ENCODE measurements around the gene CCDC178.

The CCDC178 gene

GRCh38 chr18:33466822-33467221 lies 26.3 kb upstream of the CCDC178 start:
- Histone ChIP-seq H3K4me1 (ENCODE audit: insufficient read depth, low read length, severe bottlenecking) (no peaks in the 10 kb centered on the region), H4K20me1 (ENCODE audit: insufficient read depth, low read length) (no peaks in the 10 kb centered on the region), H3K27ac (ENCODE audit: low read depth, low read length, poor library complexity, severe bottlenecking) (no peak overlapping the region), H2AFZ (ENCODE audit: low read length) (no peak overlapping the region), H3K9me2 (ENCODE audit: low read depth, low read length) (no peaks in the 10 kb centered on the region), H3K27me3 (ENCODE audit: insufficient read depth, low read length) (no peaks in the 10 kb centered on the region), H3K79me2 (ENCODE audit: insufficient read depth, low read length) (no peaks in the 10 kb centered on the region), H3K4me2 (ENCODE audit: low read length) (no peak overlapping the region), H3F3A (ENCODE audit: insufficient read depth, low read length) (no peaks in the 10 kb centered on the region), H3K9me3 (ENCODE audit: low read length) (no peaks in the 10 kb centered on the region), H3K36me3 (ENCODE audit: insufficient read depth, low read length) (no peaks in the 10 kb centered on the region), H3K9ac (ENCODE audit: low read length) (no peak overlapping the region), H3K4me3 (ENCODE audit: low read depth, low read length, poor library complexity, severe bottlenecking) (no peak overlapping the region)
- TF ChIP-seq CTCF (IDR thresholded peaks at IDR 0.05; ENCODE audit: low read length) (no peak), EZH2 (IDR thresholded peaks at IDR 0.05; ENCODE audit: borderline replicate concordance, low read length) (no peak)

GRCh38 chr18:33460681-33461080 lies 20.2 kb upstream of the CCDC178 start:
- Histone ChIP-seq H3K9me3 (ENCODE audit: low read length) (no peaks in the 10 kb centered on the region), H3K27me3 (ENCODE audit: insufficient read depth, low read length) (no peaks in the 10 kb centered on the region), H3K9me2 (ENCODE audit: low read depth, low read length) (no peaks in the 10 kb centered on the region), H2AFZ (ENCODE audit: low read length) (no peak overlapping the region), H3K79me2 (ENCODE audit: insufficient read depth, low read length) (no peaks in the 10 kb centered on the region), H3K27ac (ENCODE audit: low read depth, low read length, poor library complexity, severe bottlenecking) (no peak overlapping the region), H3K36me3 (ENCODE audit: insufficient read depth, low read length) (no peaks in the 10 kb centered on the region), H3F3A (ENCODE audit: insufficient read depth, low read length) (no peaks in the 10 kb centered on the region), H3K9ac (ENCODE audit: low read length) (no peak overlapping the region), H3K4me3 (ENCODE audit: low read depth, low read length, poor library complexity, severe bottlenecking) (no peak overlapping the region), H4K20me1 (ENCODE audit: insufficient read depth, low read length) (no peaks in the 10 kb centered on the region), H3K4me2 (ENCODE audit: low read length) (no peak overlapping the region), H3K4me1 (ENCODE audit: insufficient read depth, low read length, severe bottlenecking) (no peaks in the 10 kb centered on the region)
- TF ChIP-seq CTCF (IDR thresholded peaks at IDR 0.05; ENCODE audit: low read length): no peak
- no peak for TF ChIP-seq EZH2 (IDR thresholded peaks at IDR 0.05; ENCODE audit: borderline replicate concordance, low read length)

GRCh38 chr18:33459612-33460011 lies 19.1 kb upstream of the CCDC178 start:
- H3K36me3 ChIP-seq (ENCODE audit: insufficient read depth, low read length): no peaks in the 10 kb centered on the region
- H4K20me1 ChIP-seq (ENCODE audit: insufficient read depth, low read length): no peaks in the 10 kb centered on the region
- no peaks in the 10 kb centered on the region for H3F3A ChIP-seq (ENCODE audit: insufficient read depth, low read length)
- no peak overlapping the region for H2AFZ ChIP-seq (ENCODE audit: low read length)
- no peak overlapping the region for H3K27ac ChIP-seq (ENCODE audit: low read depth, low read length, poor library complexity, severe bottlenecking)
- no peaks in the 10 kb centered on the region for H3K79me2 ChIP-seq (ENCODE audit: insufficient read depth, low read length)
- H3K27me3 ChIP-seq (ENCODE audit: insufficient read depth, low read length): no peaks in the 10 kb centered on the region
- TF ChIP-seq EZH2 (IDR thresholded peaks at IDR 0.05; ENCODE audit: borderline replicate concordance, low read length) (no peak), CTCF (IDR thresholded peaks at IDR 0.05; ENCODE audit: low read length) (no peak)
- no peak overlapping the region for H3K9ac ChIP-seq (ENCODE audit: low read length)
- no peak overlapping the region for H3K4me3 ChIP-seq (ENCODE audit: low read depth, low read length, poor library complexity, severe bottlenecking)
- no peaks in the 10 kb centered on the region for H3K4me1 ChIP-seq (ENCODE audit: insufficient read depth, low read length, severe bottlenecking)
- H3K4me2 ChIP-seq (ENCODE audit: low read length): no peak overlapping the region
- no peaks in the 10 kb centered on the region for H3K9me3 ChIP-seq (ENCODE audit: low read length)
- no peaks in the 10 kb centered on the region for H3K9me2 ChIP-seq (ENCODE audit: low read depth, low read length)
